GM12891 (cell line): Measurements from ENCODE around the gene SYTL1.

Experiments used
- PAX5 ChIP-seq: IDR thresholded peaks from 2 replicates; pipeline ENCODE4 v1.6.1; 2011; ENCODE audit warnings: low read length, moderate library complexity, mild to moderate bottlenecking; ENCODE audit not compliant: insufficient read depth, severe bottlenecking
- POLR2A ChIP-seq: IDR thresholded peaks from 2 replicates; pipeline ENCODE4 v1.6.1; 2011; ENCODE audit warnings: low read depth, low read length, control low read depth
- POLR2AphosphoS5 ChIP-seq: IDR thresholded peaks from 2 replicates; pipeline ENCODE4 v1.6.1; 2011; ENCODE audit warnings: low read depth, low read length, control low read depth
- POU2F2 ChIP-seq: IDR thresholded peaks from 2 replicates; pipeline ENCODE4 v1.6.1; 2011; ENCODE audit warnings: low read depth, mild to moderate bottlenecking, control low read depth, low read length, moderate library complexity
- SPI1 ChIP-seq: IDR thresholded peaks from 2 replicates; pipeline ENCODE4 v1.6.1; 2011; ENCODE audit warnings: low read depth, low read length, control low read depth
- TAF1 ChIP-seq: IDR thresholded peaks from 2 replicates; pipeline ENCODE4 v1.6.1; 2011; ENCODE audit warnings: low read depth, low read length, control low read depth

DNA sequence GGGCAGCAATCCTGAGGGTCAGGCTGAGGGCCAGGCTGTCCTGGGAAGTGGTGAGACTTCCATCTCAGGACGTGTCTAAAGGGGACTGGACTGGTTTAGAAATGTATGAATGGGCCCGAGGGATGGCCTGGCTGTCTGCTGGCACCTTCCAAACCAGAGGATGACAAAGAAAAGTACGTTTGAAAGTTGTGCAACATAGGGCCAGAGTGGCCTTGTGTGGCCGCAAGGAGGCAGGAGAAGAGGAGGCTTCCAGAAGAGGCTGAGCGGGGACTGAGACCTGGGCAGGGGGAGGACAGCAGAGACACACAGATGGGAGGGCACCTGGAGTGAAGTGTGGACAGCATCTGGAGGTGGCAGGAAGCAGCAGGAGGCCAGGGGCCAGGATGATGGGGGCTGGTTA is 2.6 kb upstream of the SYTL1 start:
- no peak for TF ChIP-seq POLR2A
- TF ChIP-seq POLR2AphosphoS5 = no peak
- no peak for TF ChIP-seq POU2F2
- no peak for TF ChIP-seq SPI1
- no peak for TF ChIP-seq PAX5
- no peak for TF ChIP-seq TAF1
